GM18870 (cell line): Measurements from ENCODE around the gene CHST11.
"Not testable (repeated sequence)": the region's sequence is repeated elsewhere in the genome, so short reads cannot be mapped to it uniquely, and the experiment has no call there.

Source experiments
- ATAC-seq: cut with Tn5 transposase; IDR thresholded peaks from one replicate; pipeline ENCODE4 v1.9.1; 2021; ENCODE audit warnings: moderate library complexity; ENCODE audit not compliant: unreplicated experiment

The CHST11 gene

GRCh38 chr12:104729610-104730446, 273.1 kb downstream of the CHST11 start:
- ATAC-seq = no peak

GRCh38 chr12:104730763-104731162, 274.0 kb downstream of the CHST11 start:
- no peak for ATAC-seq

- ATAC-seq = no peak
Measured at GRCh38 chr12:104733717-104734175, 277.0 kb downstream of the CHST11 start.

- ATAC-seq = no peak
Measured at GRCh38 chr12:104734541-104735095, 277.9 kb downstream of the CHST11 start.

- ATAC-seq = no peak
Measured at GRCh38 chr12:104735801-104736200, 279.1 kb downstream of the CHST11 start.

- no peak for ATAC-seq
Measured at GRCh38 chr12:104736307-104736706, 279.6 kb downstream of the CHST11 start.

GRCh38 chr12:104737113-104737512, 280.4 kb downstream of the CHST11 start:
- ATAC-seq = no peak

GRCh38 chr12:104737791-104738301, 281.1 kb downstream of the CHST11 start:
- ATAC-seq = no peak

- ATAC-seq = no peak
Measured at GRCh38 chr12:104738331-104738730, 281.6 kb downstream of the CHST11 start.

GRCh38 chr12:104738776-104739642, 282.3 kb downstream of the CHST11 start:
- no peak for ATAC-seq

- peak; percentile 68 for ATAC-seq
Measured at GRCh38 chr12:104740668-104741067, 283.9 kb downstream of the CHST11 start.

- ATAC-seq = peak; percentile 12
Measured at GRCh38 chr12:104741077-104741476, 284.3 kb downstream of the CHST11 start.

GRCh38 chr12:104741497-104742367, 285.0 kb downstream of the CHST11 start:
- ATAC-seq = no peak

- ATAC-seq = no peak
Measured at GRCh38 chr12:104742551-104743201, 285.9 kb downstream of the CHST11 start.

- no peak for ATAC-seq
Measured at GRCh38 chr12:104743202-104743580, 286.4 kb downstream of the CHST11 start.

GRCh38 chr12:104743753-104744548, 287.2 kb downstream of the CHST11 start:
- not testable (repeated sequence) for ATAC-seq

GRCh38 chr12:104746467-104747088, 289.8 kb downstream of the CHST11 start:
- ATAC-seq = no peak

GRCh38 chr12:104747330-104747729, 290.6 kb downstream of the CHST11 start:
- ATAC-seq = no peak
